ENCODE data around the gene YY1. TPM values are rescaled to one million over a fixed set of nuclear protein-coding genes. Genes with fewer than 3 reads are reported as not detected.

The YY1 gene
- total and polyA plus RNA-seq, 2 of the 4 experiments (the other 2 are of a cell fraction), result 21.7 to 29.9 TPM

- ChIA-PET POLR2A (ENCODE audit: unreplicated experiment) (no interaction called here), CTCF (no interaction called here)
- Histone ChIP-seq H3K27ac (ENCODE audit: insufficient read depth, low read length) (no peak overlapping the region), H3K4me3 (ENCODE audit: insufficient read depth, low read depth, low read length) (no peak overlapping the region), H3K4ac (ENCODE audit: low read depth, low read length) (no peak overlapping the region), H3K4me2 (ENCODE audit: low read depth, low read length) (no peak overlapping the region), H3K36me3 (ENCODE audit: control insufficient read depth, insufficient read depth, low read length) (peaks cover 47% of the 10 kb centered on the region), H2BK20ac (ENCODE audit: low read depth, low read length) (no peak overlapping the region), H2BK120ac (ENCODE audit: low read depth, low read length) (no peak overlapping the region), H2AFZ (replicated peaks; ENCODE audit: low read length, poor library complexity) (no peak overlapping the region), H3K23ac (ENCODE audit: low read depth, low read length) (no peak overlapping the region), H2AK9ac (replicated peaks; ENCODE audit: low read depth, low read length, poor library complexity) (no peak overlapping the region), H3K9ac (ENCODE audit: low read depth, low read length) (no peak overlapping the region), H3K18ac (ENCODE audit: low read depth, low read length) (no peak overlapping the region), H2BK5ac (ENCODE audit: low read depth, low read length, poor library complexity, severe bottlenecking) (no peak overlapping the region), H4K5ac (ENCODE audit: low read depth, low read length) (no peak overlapping the region), H3K56ac (ENCODE audit: extremely low read depth, insufficient read depth, low read length) (no peak overlapping the region), H4K8ac (ENCODE audit: low read depth in 2 of 2, low read length in 2 of 2) (no peak overlapping the region), H3K9me1 (ENCODE audit: insufficient read depth, low read length) (peaks cover 3% of the 10 kb centered on the region; the same call in 1 of the 2 replicates), H3K27me3 (ENCODE audit: control insufficient read depth, insufficient read depth, low read length) (no peaks in the 10 kb centered on the region), H3K14ac (replicated peaks; ENCODE audit: low read depth, low read length) (no peak overlapping the region), H4K91ac (ENCODE audit: insufficient read depth, low read depth, low read length) (no peak overlapping the region), H3K4me1 (ENCODE audit: control insufficient read depth, insufficient read depth, low read length) (peaks cover 10% of the 10 kb centered on the region), H2BK15ac (ENCODE audit: low read depth, low read length) (no peak overlapping the region), H3K9me3 (ENCODE audit: control insufficient read depth, insufficient read depth, low read length) (no peaks in the 10 kb centered on the region), H2AK5ac (ENCODE audit: low read depth, low read length) (no peak overlapping the region), H4K20me1 (ENCODE audit: insufficient read depth, low read length) (peaks cover 24% of the 10 kb centered on the region), H3K79me1 (ENCODE audit: low read depth in 1 of 2, low read length in 2 of 2) (peaks cover 4 to 66% of the 10 kb centered on the region in 2 experiments)
- TF ChIP-seq RCOR1 (IDR thresholded peaks at IDR 0.05; ENCODE audit: insufficient replicate concordance, low read length) (no peak), CEBPB (IDR thresholded peaks at IDR 0.05; ENCODE audit: low read depth, low read length) (no peak), SMC3 (IDR thresholded peaks at IDR 0.05; ENCODE audit: low read depth, low read length) (no peak), CHD1 (IDR thresholded peaks at IDR 0.05; ENCODE audit: low read depth, low read length) (no peak), BHLHE40 (IDR thresholded peaks at IDR 0.05; ENCODE audit: low read depth, low read length) (no peak), RFX5 (IDR thresholded peaks at IDR 0.05; ENCODE audit: low read depth, low read length) (no peak), MAFK (IDR thresholded peaks at IDR 0.05; ENCODE audit: low read depth, low read length) (no peak)
- DNase-seq, result no peak
- 97% methylated on average over 27 of the region's 42 CpGs; no CpG with 5 or more reads in 1 of the 2 experiments for WGBS, 2 experiments (ENCODE audit: extremely low coverage in 2 of 2, insufficient read length in 1 of 2)
- in situ Hi-C loops (cut with MboI; ENCODE audit: low sequenced_read_pairs) (no loop called here), intact Hi-C loops (cut with micrococcal nuclease) (no loop called here), dilution Hi-C loops (cut with HindIII; ENCODE audit: low sequenced_read_pairs, unreplicated experiment) (no loop called here)
- ATAC-seq (ENCODE audit: low read depth), result no peak
- BruUV-seq (replicated peaks), result no TSS peak
Observed at GRCh38 chr14:100292776-100293461, 54.0 kb downstream of the YY1 start.
